ENCODE measurements around the gene AREG. TPM values are rescaled to one million over a fixed set of nuclear protein-coding genes. Genes with fewer than 3 reads are reported as not detected.

The AREG gene
- total and polyA plus RNA-seq, 9 of the 15 experiments (the other 6 are each of a cell fraction or from before 2014, with no cell fraction given) = 1.4 to 7.7 (median 5.4) TPM

DNA sequence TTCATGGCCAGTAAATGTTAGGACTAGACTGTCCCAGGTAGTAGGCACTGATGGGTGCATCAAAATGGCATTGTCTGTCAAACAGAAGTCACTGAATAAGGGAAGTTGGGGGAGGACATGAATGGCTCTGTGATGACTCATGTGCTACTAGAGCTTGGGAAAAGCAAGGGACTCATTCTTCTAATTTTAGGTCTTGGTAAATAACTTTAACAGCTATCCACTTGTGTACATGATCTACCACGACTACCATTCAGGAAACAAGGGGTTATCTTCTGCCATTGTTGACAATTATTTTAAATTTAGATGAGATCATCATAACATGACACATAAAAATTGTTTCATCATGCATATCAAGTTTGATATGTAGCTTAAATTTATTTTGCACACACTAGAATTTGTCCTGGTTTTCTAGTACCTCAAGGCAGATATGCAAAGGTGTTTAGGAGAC is 6.3 kb downstream of the AREG start (continued):
- no peak for TF ChIP-seq NUFIP1 (IDR thresholded peaks at IDR 0.05; ENCODE audit: partially characterized antibody)
- peak; percentile 77 for TF ChIP-seq HMBOX1 (IDR thresholded peaks at IDR 0.05)
- TF ChIP-seq LCOR (CRISPR knock-in tag; IDR thresholded peaks at IDR 0.05) = 0 out of 2 replicates have a peak, but pooled peaks have one; percentile 39
- peak; percentile 44 for TF ChIP-seq NCOR1 (IDR thresholded peaks at IDR 0.05)
- TF ChIP-seq MTA1 (IDR thresholded peaks at IDR 0.05; ENCODE audit: borderline replicate concordance) = peak; percentile 37; the same call in 1 of the 2 replicates
- peak; percentile 61 for TF ChIP-seq C11orf30 (IDR thresholded peaks at IDR 0.05; ENCODE audit: low read depth)
- TF ChIP-seq SMARCE1 (IDR thresholded peaks at IDR 0.05) = peak; percentile 94
- no peak for TF ChIP-seq ZNF140 (CRISPR knock-in tag; IDR thresholded peaks at IDR 0.05)
- TF ChIP-seq HDAC1 (IDR thresholded peaks at IDR 0.05) = peak in 1 of 2 experiments; percentile 24; a peak in 1 of 4 replicates
- TF ChIP-seq, protein P1, sequence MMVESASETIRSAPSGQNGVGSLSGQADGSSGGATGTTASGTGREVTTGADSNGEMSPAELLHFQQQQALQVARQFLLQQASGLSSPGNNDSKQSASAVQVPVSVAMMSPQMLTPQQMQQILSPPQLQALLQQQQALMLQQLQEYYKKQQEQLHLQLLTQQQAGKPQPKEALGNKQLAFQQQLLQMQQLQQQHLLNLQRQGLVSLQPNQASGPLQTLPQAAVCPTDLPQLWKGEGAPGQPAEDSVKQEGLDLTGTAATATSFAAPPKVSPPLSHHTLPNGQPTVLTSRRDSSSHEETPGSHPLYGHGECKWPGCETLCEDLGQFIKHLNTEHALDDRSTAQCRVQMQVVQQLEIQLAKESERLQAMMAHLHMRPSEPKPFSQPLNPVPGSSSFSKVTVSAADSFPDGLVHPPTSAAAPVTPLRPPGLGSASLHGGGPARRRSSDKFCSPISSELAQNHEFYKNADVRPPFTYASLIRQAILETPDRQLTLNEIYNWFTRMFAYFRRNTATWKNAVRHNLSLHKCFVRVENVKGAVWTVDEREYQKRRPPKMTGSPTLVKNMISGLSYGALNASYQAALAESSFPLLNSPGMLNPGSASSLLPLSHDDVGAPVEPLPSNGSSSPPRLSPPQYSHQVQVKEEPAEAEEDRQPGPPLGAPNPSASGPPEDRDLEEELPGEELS (CRISPR knock-in tag; IDR thresholded peaks at IDR 0.05; ENCODE audit: borderline replicate concordance) = no peak
- TF ChIP-seq SOX6 (IDR thresholded peaks at IDR 0.05) = peak; percentile 88
- peak; percentile 88 for TF ChIP-seq EHMT2 (IDR thresholded peaks at IDR 0.05)
- 0 out of 2 replicates have a peak, but pooled peaks have one; percentile 15 for TF ChIP-seq L3MBTL2 (IDR thresholded peaks at IDR 0.05)
- TF ChIP-seq JUND (IDR thresholded peaks at IDR 0.05; ENCODE audit: borderline replicate concordance, low read depth, low read length) = peak; percentile 98
- peak; percentile 99 for TF ChIP-seq JUND (tag; IDR thresholded peaks at IDR 0.05; ENCODE audit: borderline replicate concordance, low read depth, low read length)
- TF ChIP-seq TRIM24 (IDR thresholded peaks at IDR 0.05) = peak; percentile 50 to 59; a peak in 3 of 4 replicates
- peak; percentile 49; the same call in 1 of the 2 replicates for TF ChIP-seq CEBPB (tag; IDR thresholded peaks at IDR 0.05)
- no peak for TF ChIP-seq DMBX1 (CRISPR knock-in tag; IDR thresholded peaks at IDR 0.05; ENCODE audit: borderline replicate concordance)
- peak; percentile 91 for TF ChIP-seq DPF2 (IDR thresholded peaks at IDR 0.05)
- TF ChIP-seq MBD2 (IDR thresholded peaks at IDR 0.05; ENCODE audit: borderline replicate concordance, low read depth) = peak; percentile 22; the same call in 1 of the 2 replicates
- no peak for TF ChIP-seq SAP30 (IDR thresholded peaks at IDR 0.05; ENCODE audit: borderline replicate concordance, insufficient read depth, low read depth, low read length, poor library complexity, severe bottlenecking)
- TF ChIP-seq MNT (conservative IDR thresholded peaks at IDR 0.05) = 0 out of 4 replicates have a peak, but pooled peaks have one; percentile 12 to 41
- TF ChIP-seq FOXJ2 (tag; IDR thresholded peaks at IDR 0.05) = peak; percentile 80; the same call in 1 of the 2 replicates
- TF ChIP-seq ELF4 (CRISPR knock-in tag; IDR thresholded peaks at IDR 0.05) = no peak
- peak; percentile 67 to 84; a peak in 3 of 4 replicates for TF ChIP-seq FOXK2 (conservative IDR thresholded peaks at IDR 0.05 in 1 of 2, IDR thresholded peaks at IDR 0.05 in 1 of 2; ENCODE audit: low read depth in 2 of 2)
- 0 out of 4 replicates have a peak, but pooled peaks of 1 of the 2 experiments have one; percentile 37 for TF ChIP-seq TBL1XR1 (IDR thresholded peaks at IDR 0.05; ENCODE audit: low read length in 2 of 2)
- peak; percentile 40 for TF ChIP-seq NEUROD1 (IDR thresholded peaks at IDR 0.05; ENCODE audit: borderline replicate concordance, low read depth, low read length, partially characterized antibody)

All from K562 (cell line).